ENCODE measurements around the gene ITIH3.
"Not testable (repeated sequence)": the region's sequence is repeated elsewhere in the genome, so short reads cannot be mapped to it uniquely, and the experiment has no call there.

The ITIH3 gene

GRCh38 chr3:52775877-52776276 is 18.7 kb upstream of the ITIH3 start:
- H2BK12ac ChIP-seq (ENCODE audit: low read length): no peak overlapping the region
- no peaks in the 10 kb centered on the region for H3K27me3 ChIP-seq (ENCODE audit: insufficient read depth, low read length)
- no peak overlapping the region for H3K4ac ChIP-seq (ENCODE audit: low read depth, low read length)
- no peak overlapping the region for H4K8ac ChIP-seq (ENCODE audit: low read depth, low read length)
- H3K23ac ChIP-seq (ENCODE audit: low read length): no peak overlapping the region
- no peak overlapping the region for H2AFZ ChIP-seq (ENCODE audit: insufficient read depth, low read length, poor library complexity)
- no peak overlapping the region for H3K9ac ChIP-seq (ENCODE audit: low read length)
- no peak overlapping the region for H2BK5ac ChIP-seq (ENCODE audit: low read depth, low read length, poor library complexity)
- no CpG with 5 or more reads among the region's 8 CpGs for WGBS (ENCODE audit: extremely low coverage, insufficient coverage, insufficient read length)
- no peak overlapping the region for H3K14ac ChIP-seq (ENCODE audit: low read length)
- H3K18ac ChIP-seq (ENCODE audit: low read length): no peak overlapping the region
- H3K79me1 ChIP-seq (ENCODE audit: low read length): peaks cover 2% of the 10 kb centered on the region
- H3K4me1 ChIP-seq (ENCODE audit: control insufficient read depth in 1 of 2, insufficient read depth in 2 of 2, low read length in 2 of 2): peaks cover 0 to 2% of the 10 kb centered on the region in 2 experiments
- no peak overlapping the region for H2BK120ac ChIP-seq (ENCODE audit: insufficient read depth, low read length, poor library complexity)
- peaks cover 2% of the 10 kb centered on the region for H3K79me2 ChIP-seq (ENCODE audit: control insufficient read depth, insufficient read depth, low read length, poor library complexity)
- H3K4me3 ChIP-seq (ENCODE audit: low read depth, low read length): no peak overlapping the region
- no peaks in the 10 kb centered on the region for H3K36me3 ChIP-seq (ENCODE audit: control insufficient read depth in 1 of 2, insufficient read depth in 2 of 2, low read length in 2 of 2)
- no peak overlapping the region for H3K4me2 ChIP-seq (ENCODE audit: low read length)
- H4K91ac ChIP-seq (ENCODE audit: low read depth, low read length): no peak overlapping the region
- H3K27ac ChIP-seq (ENCODE audit: low read depth, low read length): no peak overlapping the region
- H4K12ac ChIP-seq (ENCODE audit: low read depth, low read length): no peak overlapping the region
- no peaks in the 10 kb centered on the region for H3K9me3 ChIP-seq (ENCODE audit: insufficient read depth, low read depth, low read length)
- H2AK5ac ChIP-seq (ENCODE audit: low read length): no peak overlapping the region
- no peak for DNase-seq

- H3K4ac ChIP-seq (ENCODE audit: low read depth, low read length); H3K4me3 ChIP-seq (ENCODE audit: low read depth, low read length); H3K27me3 ChIP-seq (ENCODE audit: insufficient read depth, low read length); H3K36me3 ChIP-seq (ENCODE audit: control insufficient read depth in 1 of 2, insufficient read depth in 2 of 2, low read length in 2 of 2); H2AK5ac ChIP-seq (ENCODE audit: low read length); H3K23ac ChIP-seq (ENCODE audit: low read length); H4K8ac ChIP-seq (ENCODE audit: low read depth, low read length); H3K9ac ChIP-seq (ENCODE audit: low read length); H3K79me1 ChIP-seq (ENCODE audit: low read length); H2BK12ac ChIP-seq (ENCODE audit: low read length); H3K4me1 ChIP-seq (ENCODE audit: control insufficient read depth in 1 of 2, insufficient read depth in 2 of 2, low read length in 2 of 2); H3K4me2 ChIP-seq (ENCODE audit: low read length); H2AFZ ChIP-seq (ENCODE audit: insufficient read depth, low read length, poor library complexity); H2BK5ac ChIP-seq (ENCODE audit: low read depth, low read length, poor library complexity); H3K18ac ChIP-seq (ENCODE audit: low read length); DNase-seq; H3K27ac ChIP-seq (ENCODE audit: low read depth, low read length); H4K91ac ChIP-seq (ENCODE audit: low read depth, low read length); H3K14ac ChIP-seq (ENCODE audit: low read length); H4K12ac ChIP-seq (ENCODE audit: low read depth, low read length); H2BK120ac ChIP-seq (ENCODE audit: insufficient read depth, low read length, poor library complexity); H3K9me3 ChIP-seq (ENCODE audit: insufficient read depth, low read depth, low read length); H3K79me2 ChIP-seq (ENCODE audit: control insufficient read depth, insufficient read depth, low read length, poor library complexity): not testable (repeated sequence)
- WGBS (ENCODE audit: extremely low coverage, insufficient coverage, insufficient read length): no CpG with 5 or more reads among the region's 6 CpGs
Observed at GRCh38 chr3:52776486-52776885, 18.1 kb upstream of the ITIH3 start.

- no peak within 1 kb of the TSS for H3K4ac ChIP-seq (ENCODE audit: low read depth, low read length)
- H2AK5ac ChIP-seq (ENCODE audit: low read length): no peak within 1 kb of the TSS
- no peak within 1 kb of the TSS for H2BK12ac ChIP-seq (ENCODE audit: low read length)
- H3K4me3 ChIP-seq (ENCODE audit: low read depth, low read length): no peak within 1 kb of the TSS
- no peak for DNase-seq
- H4K12ac ChIP-seq (ENCODE audit: low read depth, low read length): no peak within 1 kb of the TSS
- H2AFZ ChIP-seq (ENCODE audit: insufficient read depth, low read length, poor library complexity): no peak within 1 kb of the TSS
- no peaks in the 10 kb centered on the region for H3K36me3 ChIP-seq (ENCODE audit: control insufficient read depth in 1 of 2, insufficient read depth in 2 of 2, low read length in 2 of 2)
- H2BK5ac ChIP-seq (ENCODE audit: low read depth, low read length, poor library complexity): no peak within 1 kb of the TSS
- no peak within 1 kb of the TSS for H3K18ac ChIP-seq (ENCODE audit: low read length)
- no peaks in the 10 kb centered on the region for H3K9me3 ChIP-seq (ENCODE audit: insufficient read depth, low read depth, low read length)
- no peak within 1 kb of the TSS for H3K14ac ChIP-seq (ENCODE audit: low read length)
- H3K79me1 ChIP-seq (ENCODE audit: low read length): no peaks in the 10 kb centered on the region
- H3K23ac ChIP-seq (ENCODE audit: low read length): no peak within 1 kb of the TSS
- H4K91ac ChIP-seq (ENCODE audit: low read depth, low read length): no peak within 1 kb of the TSS
- no peaks in the 10 kb centered on the region for H3K4me1 ChIP-seq (ENCODE audit: control insufficient read depth in 1 of 2, insufficient read depth in 2 of 2, low read length in 2 of 2)
- H3K27ac ChIP-seq (ENCODE audit: low read depth, low read length): no peak within 1 kb of the TSS
- no CpG with 5 or more reads among the region's 12 CpGs for WGBS (ENCODE audit: extremely low coverage, insufficient coverage, insufficient read length)
- H3K27me3 ChIP-seq (ENCODE audit: insufficient read depth, low read length): no peaks in the 10 kb centered on the region
- H3K4me2 ChIP-seq (ENCODE audit: low read length): no peak within 1 kb of the TSS
- no peaks in the 10 kb centered on the region for H3K79me2 ChIP-seq (ENCODE audit: control insufficient read depth, insufficient read depth, low read length, poor library complexity)
- no peak within 1 kb of the TSS for H2BK120ac ChIP-seq (ENCODE audit: insufficient read depth, low read length, poor library complexity)
- H3K9ac ChIP-seq (ENCODE audit: low read length): no peak within 1 kb of the TSS
- H4K8ac ChIP-seq (ENCODE audit: low read depth, low read length): no peak within 1 kb of the TSS
Observed at GRCh38 chr3:52777127-52777958, 17.3 kb upstream of the ITIH3 start, which contains the start of gene ITIH1. ITIH1 (plus strand) TSS chr3:52777599; CDS start chr3:52777616, 17 bp downstream.

- Histone ChIP-seq H3K9me3 (ENCODE audit: insufficient read depth, low read depth, low read length) (no peaks in the 10 kb centered on the region), H3K79me2 (ENCODE audit: control insufficient read depth, insufficient read depth, low read length, poor library complexity) (no peaks in the 10 kb centered on the region), H3K18ac (ENCODE audit: low read length) (no peak overlapping the region), H2BK5ac (ENCODE audit: low read depth, low read length, poor library complexity) (no peak overlapping the region), H4K8ac (ENCODE audit: low read depth, low read length) (no peak overlapping the region), H3K9ac (ENCODE audit: low read length) (no peak overlapping the region), H3K4me1 (ENCODE audit: control insufficient read depth in 1 of 2, insufficient read depth in 2 of 2, low read length in 2 of 2) (no peaks in the 10 kb centered on the region), H3K4ac (ENCODE audit: low read depth, low read length) (no peak overlapping the region), H2AFZ (ENCODE audit: insufficient read depth, low read length, poor library complexity) (no peak overlapping the region), H3K27ac (ENCODE audit: low read depth, low read length) (no peak overlapping the region), H4K12ac (ENCODE audit: low read depth, low read length) (no peak overlapping the region), H3K4me3 (ENCODE audit: low read depth, low read length) (no peak overlapping the region), H3K27me3 (ENCODE audit: insufficient read depth, low read length) (no peaks in the 10 kb centered on the region), H2BK12ac (ENCODE audit: low read length) (no peak overlapping the region), H2BK120ac (ENCODE audit: insufficient read depth, low read length, poor library complexity) (no peak overlapping the region), H2AK5ac (ENCODE audit: low read length) (no peak overlapping the region), H3K36me3 (ENCODE audit: control insufficient read depth in 1 of 2, insufficient read depth in 2 of 2, low read length in 2 of 2) (no peaks in the 10 kb centered on the region), H4K91ac (ENCODE audit: low read depth, low read length) (no peak overlapping the region), H3K79me1 (ENCODE audit: low read length) (no peaks in the 10 kb centered on the region), H3K4me2 (ENCODE audit: low read length) (no peak overlapping the region), H3K23ac (ENCODE audit: low read length) (no peak overlapping the region), H3K14ac (ENCODE audit: low read length) (no peak overlapping the region)
- no CpG with 5 or more reads among the region's 17 CpGs for WGBS (ENCODE audit: extremely low coverage, insufficient coverage, insufficient read length)
- no peak for DNase-seq
Observed at GRCh38 chr3:52777959-52778805, 16.4 kb upstream of the ITIH3 start.
